Smooth muscle cell (in vitro differentiated cells): ENCODE measurements around the gene GNRH2. TPM values are rescaled to one million over a fixed set of nuclear protein-coding genes. Genes with fewer than 3 reads are reported as not detected.

Experiments
- DNase-seq: peaks from one replicate; lab custom pipeline; 2025; ENCODE audit not compliant: unreplicated experiment; lab: John Stamatoyannopoulos, UW
- H2AFZ ChIP-seq: fragments of 200-600 bp; sonication (generic); 2 replicates; pipeline ENCODE4 v1.6.0; 2016; ENCODE audit warnings: antibody characterized with exemption, low read depth, mild to moderate bottlenecking
- H3F3A ChIP-seq: fragments of 200-600 bp; sonication (generic); 2 replicates; pipeline ENCODE4 v1.6.0; 2017; ENCODE audit warnings: antibody characterized with exemption, low read depth
- H3K27ac ChIP-seq: fragments of 200-600 bp; sonication (generic); 2 replicates; pipeline ENCODE4 v1.5.1; 2016; ENCODE audit warnings: low read depth, mild to moderate bottlenecking
- H3K27me3 ChIP-seq: fragments of 200-600 bp; sonication (generic); 2 replicates; pipeline ENCODE4 v1.6.1; 2016; ENCODE audit warnings: low read depth, mild to moderate bottlenecking
- H3K36me3 ChIP-seq: fragments of 200-600 bp; sonication (generic); 2 replicates; pipeline ENCODE4 v1.5.1; 2016; ENCODE audit warnings: low read depth
- H3K4me1 ChIP-seq: fragments of 200-600 bp; sonication (generic); 2 replicates; pipeline ENCODE4 v1.5.1; 2016; ENCODE audit warnings: low read depth
- H3K4me2 ChIP-seq: fragments of 200-600 bp; sonication (generic); 2 replicates; pipeline ENCODE4 v1.6.0; 2016; ENCODE audit warnings: mild to moderate bottlenecking
- H3K4me3 ChIP-seq: fragments of 200-600 bp; sonication (generic); 2 replicates; pipeline ENCODE4 v1.5.1; 2016; ENCODE audit warnings: mild to moderate bottlenecking
- H3K79me2 ChIP-seq: fragments of 200-600 bp; sonication (generic); 2 replicates; pipeline ENCODE4 v1.6.0; 2016; ENCODE audit warnings: low read depth, mild to moderate bottlenecking
- H3K9ac ChIP-seq: fragments of 200-600 bp; sonication (generic); 2 replicates; pipeline ENCODE4 v1.6.0; 2016; ENCODE audit warnings: low read depth
- H3K9me3 ChIP-seq: fragments of 200-600 bp; sonication (generic); replicated peaks from 2 replicates; pipeline ENCODE4 v1.5.1; 2016; ENCODE audit warnings: low read depth
- H4K20me1 ChIP-seq: fragments of 200-600 bp; sonication (generic); 2 replicates; pipeline ENCODE4 v1.6.0; 2016; ENCODE audit warnings: low read depth
- WGBS: methylation state at CpG from one replicate; pipeline ENCODE4 v1.1.7; 2016; ENCODE audit warnings: low lambda C conversion rate; 5-methylcytosine and 5-hydroxymethylcytosine counted together
- polyA plus RNA-seq: library from polyadenylated mRNA; unstranded; fragments of >200 nt; fragmentation: Nextera tagmentation; extraction: Ambion mirVana; gene quantifications from 2 replicates; pipeline ENCODE4 v1.2.1, GENCODE V29; 2016
- total RNA-seq: library from RNA; depleted of rRNA; stranded (reverse); fragments of >200 nt; gene quantifications from 2 replicates; pipeline ENCODE4 v1.2.3, GENCODE V29; 2014
- TF ChIP-seq, protein P1 (sequence below): fragments of 200-600 bp; sonication (generic); IDR thresholded peaks from 2 replicates; pipeline ENCODE4 v1.5.1; 2017; ENCODE audit warnings: borderline replicate concordance, mild to moderate bottlenecking, antibody characterized with exemption; ENCODE audit not compliant: insufficient read depth, poor library complexity, severe bottlenecking

Gene GNRH2
- total and polyA plus RNA-seq, 2 experiments from 2014 or later, result not detected

DNA sequence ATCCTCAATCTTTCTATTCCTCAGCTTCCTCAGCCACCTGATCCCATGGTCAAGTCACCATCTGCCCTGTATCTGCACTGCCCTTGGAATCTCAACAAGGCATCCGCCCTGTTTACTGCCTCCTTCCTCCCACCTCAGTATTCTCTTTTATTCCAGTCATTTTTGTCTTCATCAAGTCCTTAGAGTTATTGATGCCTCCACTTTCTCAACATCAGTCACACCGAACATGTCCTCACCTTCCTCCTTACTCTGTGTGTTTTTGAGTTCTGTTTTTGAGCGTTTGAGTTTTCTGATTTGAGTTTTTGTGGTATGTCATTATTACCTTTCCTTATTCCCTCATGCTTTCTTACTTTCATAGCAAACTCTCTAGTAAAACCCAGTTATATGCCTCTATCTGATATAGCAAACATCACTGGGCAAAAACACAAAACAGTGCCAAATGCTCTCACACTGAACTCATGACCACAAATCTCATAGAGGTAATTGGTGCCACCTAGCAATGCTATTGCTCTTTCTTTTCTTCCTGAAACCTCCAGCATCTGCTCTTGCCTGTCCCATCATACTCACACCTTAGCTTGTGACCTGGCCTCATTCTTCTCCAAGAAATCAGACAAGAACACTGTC lies 11.8 kb upstream of the GNRH2 start:
- H3K36me3 ChIP-seq, result no peaks in the 10 kb centered on the region
- DNase-seq, result no peak
- TF ChIP-seq, protein P1, sequence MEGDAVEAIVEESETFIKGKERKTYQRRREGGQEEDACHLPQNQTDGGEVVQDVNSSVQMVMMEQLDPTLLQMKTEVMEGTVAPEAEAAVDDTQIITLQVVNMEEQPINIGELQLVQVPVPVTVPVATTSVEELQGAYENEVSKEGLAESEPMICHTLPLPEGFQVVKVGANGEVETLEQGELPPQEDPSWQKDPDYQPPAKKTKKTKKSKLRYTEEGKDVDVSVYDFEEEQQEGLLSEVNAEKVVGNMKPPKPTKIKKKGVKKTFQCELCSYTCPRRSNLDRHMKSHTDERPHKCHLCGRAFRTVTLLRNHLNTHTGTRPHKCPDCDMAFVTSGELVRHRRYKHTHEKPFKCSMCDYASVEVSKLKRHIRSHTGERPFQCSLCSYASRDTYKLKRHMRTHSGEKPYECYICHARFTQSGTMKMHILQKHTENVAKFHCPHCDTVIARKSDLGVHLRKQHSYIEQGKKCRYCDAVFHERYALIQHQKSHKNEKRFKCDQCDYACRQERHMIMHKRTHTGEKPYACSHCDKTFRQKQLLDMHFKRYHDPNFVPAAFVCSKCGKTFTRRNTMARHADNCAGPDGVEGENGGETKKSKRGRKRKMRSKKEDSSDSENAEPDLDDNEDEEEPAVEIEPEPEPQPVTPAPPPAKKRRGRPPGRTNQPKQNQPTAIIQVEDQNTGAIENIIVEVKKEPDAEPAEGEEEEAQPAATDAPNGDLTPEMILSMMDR, result no peak

DNA sequence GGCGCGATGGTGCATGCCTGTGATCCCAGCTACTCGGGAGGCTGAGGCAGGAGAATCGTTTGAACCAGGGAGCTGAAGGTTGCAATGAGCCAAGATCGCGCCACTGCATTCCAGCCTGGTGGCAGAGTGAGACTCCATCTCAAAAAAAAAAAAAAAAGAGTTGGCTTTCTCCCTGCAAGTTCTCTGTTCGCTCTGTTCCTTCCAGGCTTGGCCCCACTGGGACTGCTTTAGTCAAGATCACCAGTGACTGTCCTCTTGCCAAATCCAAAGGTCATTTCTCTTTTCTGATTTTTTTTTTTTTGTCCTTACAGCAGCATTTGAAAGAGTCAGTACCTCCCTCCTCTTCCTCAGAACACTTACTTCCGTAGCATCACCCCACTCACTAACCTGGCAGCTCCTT lies 10.8 kb upstream of the GNRH2 start:
- no peak overlapping the region for H3K27ac ChIP-seq
- H3K4me2 ChIP-seq, result no peak overlapping the region
- H3K79me2 ChIP-seq, result no peaks in the 10 kb centered on the region
- no peaks in the 10 kb centered on the region for H4K20me1 ChIP-seq
- H3K27me3 ChIP-seq, result no peaks in the 10 kb centered on the region
- H3F3A ChIP-seq, result no peaks in the 10 kb centered on the region
- 97% methylated on average over 8 of the region's 8 CpGs for WGBS
- DNase-seq, result no peak
- TF ChIP-seq, protein P1, result no peak
- H3K36me3 ChIP-seq, result no peaks in the 10 kb centered on the region
- H2AFZ ChIP-seq, result no peak overlapping the region
- no peak overlapping the region for H3K4me3 ChIP-seq
- no peaks in the 10 kb centered on the region for H3K4me1 ChIP-seq
- no peak overlapping the region for H3K9ac ChIP-seq
- H3K9me3 ChIP-seq, result no peaks in the 10 kb centered on the region

More for the DNA sequence above, 11.8 kb upstream of the GNRH2 start:
- 93% methylated on average over 3 of the region's 3 CpGs for WGBS
- no peaks in the 10 kb centered on the region for H3K4me1 ChIP-seq
- no peaks in the 10 kb centered on the region for H3K27me3 ChIP-seq
- no peaks in the 10 kb centered on the region for H4K20me1 ChIP-seq
- H3K9me3 ChIP-seq, result no peaks in the 10 kb centered on the region
- no peak overlapping the region for H3K9ac ChIP-seq
- no peak overlapping the region for H2AFZ ChIP-seq
- H3K4me2 ChIP-seq, result no peak overlapping the region
- H3K79me2 ChIP-seq, result no peaks in the 10 kb centered on the region
- H3K4me3 ChIP-seq, result no peak overlapping the region
- no peaks in the 10 kb centered on the region for H3F3A ChIP-seq
- no peak overlapping the region for H3K27ac ChIP-seq

DNA sequence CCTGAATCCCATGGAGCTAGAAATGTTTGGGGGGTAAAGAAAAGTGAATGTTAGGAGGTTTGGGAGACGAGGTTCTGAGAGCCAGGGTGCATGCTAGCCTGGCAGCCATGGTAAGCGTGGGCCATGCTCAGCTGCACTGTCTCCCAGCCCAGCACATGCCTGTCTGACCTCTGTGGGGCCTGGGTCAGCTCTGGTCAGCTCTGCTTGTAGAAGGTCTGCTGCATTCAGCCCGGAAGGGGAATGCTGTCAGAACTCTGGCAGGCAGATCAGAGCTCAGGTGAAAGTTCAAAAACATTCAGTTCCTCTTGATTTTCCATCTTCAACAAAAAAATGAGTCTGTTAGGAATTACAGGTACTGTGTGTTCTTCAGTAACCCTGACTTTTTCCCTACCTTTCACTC lies 5.8 kb upstream of the GNRH2 start:
- no peak overlapping the region for H3K4me3 ChIP-seq
- DNase-seq, result no peak
- H3K27ac ChIP-seq, result no peak overlapping the region
- H3K4me1 ChIP-seq, result no peaks in the 10 kb centered on the region
- WGBS, result 87% methylated on average over 3 of the region's 3 CpGs
- H3K79me2 ChIP-seq, result no peaks in the 10 kb centered on the region
- H3F3A ChIP-seq, result no peaks in the 10 kb centered on the region
- H3K27me3 ChIP-seq, result no peaks in the 10 kb centered on the region
- H3K36me3 ChIP-seq, result no peaks in the 10 kb centered on the region
- H3K4me2 ChIP-seq, result no peak overlapping the region
- TF ChIP-seq, protein P1, result no peak
- no peaks in the 10 kb centered on the region for H3K9me3 ChIP-seq
- no peak overlapping the region for H3K9ac ChIP-seq
- H4K20me1 ChIP-seq, result no peaks in the 10 kb centered on the region
- H2AFZ ChIP-seq, result no peak overlapping the region

DNA sequence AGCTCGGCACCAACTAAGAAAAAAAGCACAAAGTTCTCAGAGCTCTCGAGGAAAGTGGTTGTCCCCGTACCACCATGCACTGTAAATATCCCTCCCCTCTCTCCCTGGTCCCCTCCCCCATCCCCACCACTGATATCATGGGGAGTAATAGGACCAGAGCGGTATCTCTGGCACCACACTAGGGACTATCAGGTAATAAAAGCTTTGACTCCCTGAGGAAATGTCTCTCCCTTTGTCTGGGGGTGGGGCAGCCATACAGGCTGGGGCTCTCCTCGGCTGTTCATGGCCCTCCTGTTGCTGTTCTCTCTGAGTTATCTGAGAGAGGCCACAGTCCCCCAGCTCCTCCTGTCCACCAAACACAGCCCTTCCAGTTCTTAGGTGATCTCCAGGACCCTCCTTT lies 5.0 kb upstream of the GNRH2 start:
- Histone ChIP-seq H2AFZ (no peak overlapping the region), H3K27me3 (no peaks in the 10 kb centered on the region), H3K4me2 (no peak overlapping the region), H4K20me1 (no peaks in the 10 kb centered on the region), H3K27ac (no peak overlapping the region), H3K4me3 (no peak overlapping the region), H3K9ac (no peak overlapping the region), H3K79me2 (no peaks in the 10 kb centered on the region), H3K36me3 (no peaks in the 10 kb centered on the region), H3F3A (no peaks in the 10 kb centered on the region), H3K4me1 (no peaks in the 10 kb centered on the region), H3K9me3 (no peaks in the 10 kb centered on the region)
- TF ChIP-seq, protein P1, result no peak
- 80% methylated on average over 5 of the region's 5 CpGs for WGBS
- DNase-seq, result no peak
